ENCODE results near the gene NOP56.
"Not testable (repeated sequence)": the region's sequence is repeated elsewhere in the genome, so short reads cannot be mapped to it uniquely, and the experiment has no call there.

Gene NOP56

DNA sequence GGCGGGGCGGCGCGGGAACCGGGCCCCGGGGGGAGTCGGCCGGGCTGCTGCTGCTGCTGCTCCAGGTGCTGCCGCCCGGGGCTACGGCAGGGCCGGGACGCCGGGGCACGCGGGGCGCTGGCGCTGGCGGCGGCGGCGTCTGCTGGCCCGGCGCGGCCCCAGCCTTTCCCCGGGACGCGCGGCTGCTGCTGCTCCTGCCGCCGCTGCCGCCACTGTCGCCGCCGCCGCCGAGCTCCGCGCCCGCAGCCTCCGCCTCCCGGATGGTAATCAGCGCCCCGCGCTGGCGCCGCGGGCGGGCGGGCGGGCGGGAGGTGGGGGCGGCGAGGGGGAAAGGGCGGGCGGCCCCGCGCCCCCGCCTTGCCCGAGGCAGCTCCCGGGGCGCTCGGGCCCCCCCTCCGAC is 40.5 kb downstream of the NOP56 start:
- TF ChIP-seq JUND (IDR thresholded peaks at IDR 0.05; ENCODE audit: low read depth): no peak
- in situ Hi-C loops (cut with HindIII; ENCODE audit: low pct_unique_long_range_greater_than_20kb, low sequenced_read_pairs): no loop called here
- DNase-seq (ENCODE audit: low read depth in 1 of 2, low spot score in 1 of 2): peak in 1 of 2 experiments; percentile 65

DNA sequence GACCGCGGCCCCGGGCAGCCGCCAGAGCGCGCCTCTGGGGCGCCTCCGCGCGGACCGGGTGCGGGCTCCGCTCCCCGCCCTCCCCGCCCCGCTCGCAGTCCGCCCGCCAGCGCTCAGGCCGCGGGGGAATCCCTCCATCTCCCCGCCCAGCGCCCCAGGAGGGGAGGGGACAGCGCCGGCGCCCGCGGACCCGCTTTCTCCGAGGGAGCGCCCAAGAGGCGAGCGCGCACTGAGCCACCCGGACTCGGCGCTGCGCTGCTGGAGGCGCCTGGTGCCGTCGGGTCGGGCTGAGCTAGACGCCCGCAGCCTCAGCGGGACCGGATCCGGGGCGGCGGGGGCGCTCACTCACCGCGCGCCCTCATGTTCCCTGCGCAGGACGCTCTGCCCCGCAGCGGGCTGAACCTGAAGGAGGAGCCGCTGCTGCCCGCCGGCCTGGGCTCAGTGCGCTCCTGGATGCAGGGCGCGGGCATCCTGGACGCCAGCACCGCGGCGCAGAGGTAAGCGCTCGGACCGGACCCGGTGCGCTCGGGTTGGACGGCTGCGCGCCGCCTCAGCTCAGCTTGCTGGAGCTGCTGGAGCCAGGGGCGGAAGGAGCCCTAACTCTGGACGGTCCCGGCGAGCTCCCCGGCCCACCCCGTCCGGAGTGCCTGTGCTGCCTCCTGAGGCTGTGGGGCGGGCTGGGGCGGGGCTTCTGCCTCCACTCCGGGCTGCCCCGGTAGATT is 41.0 kb downstream of the NOP56 start:
- DNase-seq (ENCODE audit: low read depth in 1 of 2, low spot score in 1 of 2): peak in 1 of 2 experiments; percentile 73
- no peak for TF ChIP-seq JUND (IDR thresholded peaks at IDR 0.05; ENCODE audit: low read depth)
- in situ Hi-C loops (cut with HindIII; ENCODE audit: low pct_unique_long_range_greater_than_20kb, low sequenced_read_pairs): no loop called here

DNA sequence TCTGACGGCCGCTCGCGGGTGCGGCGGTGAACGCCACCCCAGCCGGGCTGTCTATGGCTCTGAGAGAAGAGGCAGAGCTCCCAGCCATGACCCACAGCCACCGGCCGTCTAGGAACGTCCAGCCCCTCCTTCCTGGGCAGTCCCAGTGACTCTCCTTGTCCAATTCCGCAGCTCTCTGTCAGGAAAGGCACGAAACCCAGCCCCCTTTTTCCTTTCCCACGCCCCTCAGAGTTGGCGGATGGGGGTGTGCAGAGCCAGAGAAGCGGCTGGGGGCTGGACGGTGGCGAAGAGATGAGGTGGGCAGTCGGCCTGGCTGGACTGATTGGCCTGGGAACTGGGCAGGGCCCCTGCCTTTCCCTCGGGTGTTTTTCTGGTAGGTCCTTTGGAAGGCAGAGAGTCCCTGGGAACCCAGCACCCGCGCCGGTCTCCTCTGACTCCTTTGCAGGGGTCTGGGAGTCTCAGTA is 41.6 kb downstream of the NOP56 start:
- in situ Hi-C loops (cut with HindIII; ENCODE audit: low pct_unique_long_range_greater_than_20kb, low sequenced_read_pairs): no loop called here
- TF ChIP-seq JUND (IDR thresholded peaks at IDR 0.05; ENCODE audit: low read depth): no peak
- DNase-seq (ENCODE audit: low read depth in 1 of 2, low spot score in 1 of 2): no peak

DNA sequence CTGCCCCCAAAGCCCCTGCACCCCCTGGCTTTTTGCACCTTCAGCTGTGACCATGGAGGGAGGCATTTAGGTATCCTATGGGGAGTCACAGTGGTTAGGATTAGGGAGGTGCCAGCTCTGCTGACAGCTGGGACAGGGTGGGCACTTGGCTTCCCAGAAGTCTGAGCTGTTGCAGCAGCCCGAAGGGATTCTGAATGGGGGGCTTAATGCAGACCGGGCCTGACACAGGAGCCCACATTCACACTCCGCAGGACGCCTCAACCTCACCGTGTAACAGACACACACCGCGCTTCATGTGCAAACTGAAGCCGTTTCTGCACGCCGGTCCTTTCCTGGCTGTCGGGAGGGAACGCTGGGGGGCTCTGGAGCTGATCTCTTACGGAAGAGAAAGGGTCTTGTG is 42.1 kb downstream of the NOP56 start:
- no peak for DNase-seq (ENCODE audit: low read depth in 1 of 2, low spot score in 1 of 2)
- TF ChIP-seq JUND (IDR thresholded peaks at IDR 0.05; ENCODE audit: low read depth): no peak
- in situ Hi-C loops (cut with HindIII; ENCODE audit: low pct_unique_long_range_greater_than_20kb, low sequenced_read_pairs): no loop called here

DNA sequence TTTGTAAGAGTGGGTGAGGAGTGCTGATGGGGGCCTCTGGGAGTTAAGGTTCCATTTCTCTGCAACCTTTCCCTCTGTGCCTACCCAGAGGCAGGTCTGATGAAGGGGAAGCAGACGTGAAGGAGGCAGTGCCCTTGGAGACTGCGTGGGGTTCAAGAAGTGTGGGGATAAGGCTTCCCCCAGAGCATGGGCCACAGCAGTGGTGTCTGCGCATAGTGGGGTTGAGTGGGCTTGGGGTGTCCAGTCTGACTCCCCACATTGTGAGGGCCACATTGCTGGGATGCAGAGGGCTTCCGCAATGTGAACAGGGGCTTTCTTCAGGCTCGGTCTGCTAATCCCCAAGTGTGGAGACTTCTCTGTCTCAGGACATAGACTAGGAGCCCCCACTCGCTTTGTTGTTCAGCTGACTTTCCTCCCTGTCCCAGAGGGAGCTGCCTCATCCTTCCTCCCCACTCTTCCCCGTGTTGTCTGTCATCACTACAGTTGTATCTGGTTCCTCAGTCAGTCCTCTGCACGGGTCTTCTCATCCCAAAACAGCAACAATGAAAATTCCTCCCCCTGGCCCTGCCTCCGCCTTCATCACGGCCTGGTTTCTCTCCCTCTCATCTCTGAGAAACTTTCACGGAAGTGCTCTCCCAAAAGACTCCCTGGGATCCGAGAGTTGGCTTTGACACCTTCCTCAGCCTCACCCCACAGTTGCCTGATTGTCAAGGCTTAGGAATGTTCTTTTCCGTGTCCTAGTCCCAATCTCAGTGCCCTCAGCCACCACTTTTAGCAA is 43.0 kb downstream of the NOP56 start:
- no peak for TF ChIP-seq JUND (IDR thresholded peaks at IDR 0.05; ENCODE audit: low read depth)
- in situ Hi-C loops (cut with HindIII; ENCODE audit: low pct_unique_long_range_greater_than_20kb, low sequenced_read_pairs): no loop called here
- DNase-seq (ENCODE audit: low read depth in 1 of 2, low spot score in 1 of 2): no peak

DNA sequence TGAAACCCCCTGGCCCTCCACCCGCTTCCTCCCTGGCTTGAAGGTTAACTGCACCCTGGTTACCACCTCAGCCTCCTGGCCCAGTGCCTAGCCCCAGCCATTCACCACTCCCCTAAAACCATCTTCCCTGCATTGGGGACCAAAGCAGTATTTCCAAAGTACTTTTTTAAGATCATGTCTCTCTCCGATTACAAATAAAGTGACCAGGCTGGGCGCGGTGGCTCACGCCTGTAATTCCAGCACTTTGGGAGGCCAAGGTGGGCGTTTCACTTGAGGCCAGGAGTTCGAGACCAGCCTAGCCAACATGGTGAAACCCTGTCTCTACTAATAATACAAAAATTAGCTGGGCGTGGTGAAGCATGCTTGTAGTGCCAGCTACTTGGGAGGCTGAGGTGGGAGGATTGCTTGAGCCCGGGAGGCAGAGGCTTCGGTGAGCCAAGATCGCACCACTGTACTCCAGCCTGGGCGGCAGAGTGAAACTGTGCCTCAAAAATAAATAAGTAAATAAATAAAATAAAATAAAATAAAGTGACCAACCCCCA is 43.6 kb downstream of the NOP56 start:
- DNase-seq (ENCODE audit: low read depth in 1 of 2, low spot score in 1 of 2); in situ Hi-C loops (cut with HindIII; ENCODE audit: low pct_unique_long_range_greater_than_20kb, low sequenced_read_pairs): not testable (repeated sequence)

DNA sequence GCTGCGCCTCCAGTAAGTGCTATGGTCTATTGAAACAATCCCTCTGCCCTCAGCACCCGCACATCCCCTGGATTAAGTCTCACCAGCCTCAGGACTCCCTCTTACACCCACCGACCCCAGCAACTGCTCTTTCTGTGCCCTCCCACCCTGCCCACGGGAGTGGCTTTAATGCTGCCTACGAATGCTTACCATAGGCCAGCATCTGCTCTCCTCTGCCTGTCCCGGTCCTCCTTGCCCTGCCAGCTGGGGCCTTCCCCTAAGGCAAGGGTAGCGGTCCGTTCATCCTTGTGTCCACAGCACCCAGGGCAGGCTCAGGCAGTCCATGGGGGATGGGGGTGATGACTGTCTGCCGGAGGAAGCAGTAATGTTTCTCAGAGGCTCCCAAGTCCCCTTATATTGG is 44.2 kb downstream of the NOP56 start:
- no peak for TF ChIP-seq JUND (IDR thresholded peaks at IDR 0.05; ENCODE audit: low read depth)
- in situ Hi-C loops (cut with HindIII; ENCODE audit: low pct_unique_long_range_greater_than_20kb, low sequenced_read_pairs): no loop called here

DNA sequence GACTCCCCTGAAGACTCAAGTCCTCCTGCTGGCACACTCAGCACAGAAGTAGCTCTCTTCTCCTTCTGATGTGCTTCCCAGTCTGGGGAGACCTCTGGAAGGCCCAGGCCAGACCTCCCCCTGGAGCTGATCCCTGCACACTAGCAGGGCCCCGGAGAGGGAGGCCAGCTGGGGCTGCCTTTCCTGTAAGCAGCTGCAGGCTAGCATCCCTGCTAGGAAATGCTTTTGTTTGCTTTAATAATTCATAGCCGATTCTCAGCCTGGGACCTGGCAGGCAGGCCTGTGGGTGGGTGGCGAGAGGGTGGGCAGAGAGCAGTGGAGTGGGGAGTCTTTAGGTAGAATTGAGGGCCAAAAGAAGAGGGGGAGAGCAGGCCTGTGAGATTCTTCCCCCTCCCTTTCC is 45.3 kb downstream of the NOP56 start:
- in situ Hi-C loops (cut with HindIII; ENCODE audit: low pct_unique_long_range_greater_than_20kb, low sequenced_read_pairs): no loop called here
- TF ChIP-seq JUND (IDR thresholded peaks at IDR 0.05; ENCODE audit: low read depth): no peak
- no peak for DNase-seq (ENCODE audit: low read depth in 1 of 2, low spot score in 1 of 2)

More for the DNA sequence above, 44.2 kb downstream of the NOP56 start:
- DNase-seq (ENCODE audit: low read depth in 1 of 2, low spot score in 1 of 2): no peak

DNA sequence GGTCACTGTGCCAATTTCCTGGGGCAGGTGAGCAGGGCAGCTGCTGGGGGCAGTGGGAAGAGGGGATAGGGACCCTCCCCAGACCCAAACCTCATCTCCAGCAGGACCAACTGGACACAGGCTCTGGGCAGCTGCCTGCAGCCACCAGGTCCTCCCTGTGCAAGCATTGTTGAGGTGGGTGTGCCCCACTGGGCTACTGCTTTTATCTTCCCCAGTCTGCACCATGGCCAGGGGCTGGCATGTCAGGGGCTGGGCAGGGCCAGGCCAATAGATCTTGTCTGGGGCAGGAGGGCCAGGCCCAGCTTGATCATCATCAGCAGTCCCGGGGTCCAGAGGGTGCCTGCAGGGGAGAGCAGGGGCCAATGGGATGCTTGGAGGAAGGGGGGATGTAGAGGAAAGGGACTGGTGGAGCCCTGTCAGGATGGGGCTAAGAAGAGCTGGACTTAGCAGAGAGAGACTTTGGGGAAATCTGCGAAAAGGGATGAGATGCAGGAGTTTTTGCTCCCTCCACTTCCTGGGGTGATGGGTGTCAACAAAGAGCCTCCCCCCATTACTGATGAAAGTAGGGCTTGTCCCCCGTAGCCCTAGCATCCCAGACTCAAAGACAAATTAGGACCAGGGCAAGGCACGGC is 45.9 kb downstream of the NOP56 start:
- TF ChIP-seq JUND (IDR thresholded peaks at IDR 0.05; ENCODE audit: low read depth): no peak
- in situ Hi-C loops (cut with HindIII; ENCODE audit: low pct_unique_long_range_greater_than_20kb, low sequenced_read_pairs): no loop called here
- no peak for DNase-seq (ENCODE audit: low read depth in 1 of 2, low spot score in 1 of 2)

DNA sequence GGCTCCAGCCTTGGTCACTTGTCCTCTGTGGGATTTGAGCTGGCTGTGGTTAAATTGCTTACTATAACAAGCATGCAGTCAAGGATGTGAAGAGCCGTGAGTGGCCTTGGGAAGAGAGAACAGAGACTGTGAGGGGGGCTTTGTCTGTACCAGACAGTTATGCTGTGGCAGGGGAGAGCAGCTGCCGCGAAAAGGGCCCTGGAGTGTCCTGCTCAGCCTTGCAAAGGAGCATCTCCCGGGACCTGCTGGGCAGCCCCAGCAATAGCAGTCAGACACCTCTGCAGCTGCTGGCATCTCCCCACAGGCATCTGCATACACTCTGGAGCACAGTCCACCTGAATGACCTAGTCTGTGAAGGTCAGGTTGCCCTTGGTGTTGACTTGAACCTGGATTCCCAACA is 46.5 kb downstream of the NOP56 start:
- no peak for TF ChIP-seq JUND (IDR thresholded peaks at IDR 0.05; ENCODE audit: low read depth)
- DNase-seq (ENCODE audit: low read depth in 1 of 2, low spot score in 1 of 2): no peak
- in situ Hi-C loops (cut with HindIII; ENCODE audit: low pct_unique_long_range_greater_than_20kb, low sequenced_read_pairs): no loop called here

DNA sequence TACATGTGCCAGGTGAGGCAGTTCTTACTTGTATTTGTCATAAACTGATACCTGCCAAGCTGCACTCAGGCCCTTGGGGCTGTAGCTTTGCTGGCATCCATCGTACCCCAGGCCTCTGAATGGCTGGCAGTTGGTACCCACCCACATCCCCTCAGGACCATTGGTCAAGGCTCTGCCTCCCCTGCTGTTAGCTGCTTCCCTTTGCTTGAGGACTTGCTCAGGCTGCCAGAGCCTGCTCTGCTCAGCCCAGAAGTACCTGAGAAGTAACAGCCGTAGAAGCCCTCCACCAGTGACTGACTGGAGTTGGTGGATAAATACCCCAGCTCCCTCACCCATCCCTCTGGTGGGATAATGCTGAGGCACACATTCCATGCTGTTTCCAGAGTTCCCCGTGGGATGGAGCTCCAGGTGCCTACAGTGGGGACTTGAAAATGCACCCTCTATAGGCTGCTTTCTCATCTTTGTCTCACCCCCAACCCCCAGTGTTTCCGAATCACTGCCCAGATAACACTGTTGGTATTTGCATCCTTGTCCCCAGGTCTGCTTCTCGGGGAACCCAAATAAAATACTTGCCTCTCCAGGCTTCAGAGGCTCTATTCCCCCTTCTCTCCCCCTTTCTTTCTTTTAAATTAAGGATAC is 47.5 kb downstream of the NOP56 start:
- TF ChIP-seq JUND (IDR thresholded peaks at IDR 0.05; ENCODE audit: low read depth): no peak
- DNase-seq (ENCODE audit: low read depth in 1 of 2, low spot score in 1 of 2): no peak
- in situ Hi-C loops (cut with HindIII; ENCODE audit: low pct_unique_long_range_greater_than_20kb, low sequenced_read_pairs): no loop called here

DNA sequence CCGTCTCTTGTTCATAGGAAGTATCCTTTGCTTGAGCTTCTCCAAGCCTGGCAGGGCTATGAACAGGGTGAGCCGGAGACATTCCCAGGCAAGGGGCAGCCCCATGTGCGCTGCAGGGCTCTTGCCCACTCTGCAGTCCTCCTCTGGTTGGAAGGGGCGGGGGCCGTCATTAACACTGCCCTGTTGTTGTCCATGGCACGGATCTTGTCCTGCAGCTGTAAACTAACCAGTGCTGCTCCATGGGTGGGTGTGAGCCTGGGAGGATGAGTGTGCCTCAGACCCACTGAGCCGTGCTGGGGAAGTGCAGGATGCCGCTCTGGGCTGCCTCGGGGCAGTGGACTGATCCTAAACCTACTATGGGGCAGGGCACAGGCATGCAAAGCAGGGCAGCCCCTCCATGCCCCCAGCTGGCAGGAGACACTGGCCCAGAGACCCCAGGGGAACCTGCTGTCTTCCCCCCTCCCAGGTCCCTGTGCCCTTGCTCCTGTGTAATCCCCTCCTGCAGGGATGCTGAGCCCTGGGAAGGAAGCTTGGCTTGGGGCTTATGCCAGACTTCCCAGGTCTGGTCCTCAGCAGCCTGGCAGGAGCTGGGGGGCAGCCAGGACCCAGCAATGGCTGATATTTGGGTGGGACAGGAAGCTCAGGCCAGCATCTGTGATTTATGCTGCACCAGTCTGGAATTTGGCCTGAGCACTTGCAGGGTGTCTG is 48.6 kb downstream of the NOP56 start:
- no peak for TF ChIP-seq JUND (IDR thresholded peaks at IDR 0.05; ENCODE audit: low read depth)
- in situ Hi-C loops (cut with HindIII; ENCODE audit: low pct_unique_long_range_greater_than_20kb, low sequenced_read_pairs): no loop called here
- DNase-seq (ENCODE audit: low read depth in 1 of 2, low spot score in 1 of 2): no peak
